Mammary epithelial cell (primary cell): ENCODE results near the gene PELI2.

ENCODE experiments used
- CTCF ChIP-seq, 2 donors: IDR thresholded peaks in 1 of 2; conservative IDR thresholded peaks in 1 of 2; 2 replicates each; pipeline ENCODE4 v1.5.1; 2011 to 2012; ENCODE audit warnings: inconsistent platforms in 2 of 2, low read length in 2 of 2, mild to moderate bottlenecking in 2 of 2, control low read depth in 1 of 2, low read depth in 1 of 2; ENCODE audit not compliant: insufficient read depth in 1 of 2; ENCODE audit errors: extremely low read depth in 1 of 2
- EZH2 ChIP-seq: IDR thresholded peaks from 2 replicates; pipeline ENCODE4 v1.6.1; 2012; ENCODE audit warnings: low read length, inconsistent platforms, borderline replicate concordance

- no peak for TF ChIP-seq CTCF (conservative IDR thresholded peaks at IDR 0.05 in 1 of 2, IDR thresholded peaks at IDR 0.05 in 1 of 2; ENCODE audit: extremely low read depth in 1 of 2, insufficient read depth in 1 of 2, low read depth in 1 of 2, low read length in 2 of 2)
- no peak for TF ChIP-seq EZH2
Measured at GRCh38 chr14:56131004-56131864, 13.0 kb downstream of the PELI2 start.
